Left ventricle myocardium inferior (tissue), 1 donor: Measurements from ENCODE around the gene APOL3. TPM values are rescaled to one million over a fixed set of nuclear protein-coding genes. Genes with fewer than 3 reads are reported as not detected.
A peak's percentile ranks its signal among the peaks of the same experiment; 100 is the strongest.
"Not testable (repeated sequence)": the region's sequence is repeated elsewhere in the genome, so short reads cannot be mapped to it uniquely, and the experiment has no call there.

Source experiments
- DNase-seq: peaks from one replicate; pipeline ENCODE4 v3.0.0-alpha.2; 2020
- H3K27ac ChIP-seq: fragments of 200-600 bp; replicated peaks from 2 replicates; pipeline ENCODE4 v1.8.0; 2021
- H3K27me3 ChIP-seq: fragments of 200-600 bp; 2 replicates; pipeline ENCODE4 v1.8.0; 2021; ENCODE audit warnings: low read depth
- H3K36me3 ChIP-seq: fragments of 200-600 bp; 2 replicates; pipeline ENCODE4 v1.8.0; 2021
- H3K4me1 ChIP-seq: fragments of 200-600 bp; 2 replicates; pipeline ENCODE4 v1.8.0; 2021
- H3K4me3 ChIP-seq: fragments of 200-600 bp; 2 replicates; pipeline ENCODE4 v1.8.0; 2021; ENCODE audit warnings: mild to moderate bottlenecking, moderate library complexity
- H3K9me3 ChIP-seq: fragments of 200-600 bp; replicated peaks from 2 replicates; pipeline ENCODE4 v1.8.0; 2021
- CTCF ChIP-seq: fragments of 200-600 bp; IDR thresholded peaks from 2 replicates; pipeline ENCODE4 v1.8.0; 2021; ENCODE audit warnings: antibody characterized with exemption, mild to moderate bottlenecking, borderline replicate concordance
- intact Hi-C: fragments of 100-400 bp; cut with micrococcal nuclease; formaldehyde crosslinking; loops from one replicate; pipeline ENCODE4 v1.11.0; 2022
- total RNA-seq: library from RNA; stranded (reverse); fragmentation: NEBNext Ultra II Directional; extraction: Animal tissue kit (Norgen Biotek cat#: 25700); gene quantifications from one replicate; pipeline ENCODE4 v1.2.1, GENCODE V29; 2021
- donor health status: DM: no; HTN: yes; CAD: no; lungs with severe emphysema.

The APOL3 gene
- total RNA-seq, 1 donor from 2014 or later, result 21.3 TPM

GRCh38 chr22:36143956-36144355 is 16.6 kb downstream of the APOL3 start:
- Histone ChIP-seq H3K4me3 (no peak overlapping the region), H3K9me3 (no peaks in the 10 kb centered on the region), H3K27me3 (no peaks in the 10 kb centered on the region), H3K4me1 (peaks cover 36% of the 10 kb centered on the region), H3K27ac (no peak overlapping the region), H3K36me3 (peaks cover 58% of the 10 kb centered on the region)
- no peak for TF ChIP-seq CTCF
- no peak for DNase-seq
- intact Hi-C loops, result no loop called here

DNA sequence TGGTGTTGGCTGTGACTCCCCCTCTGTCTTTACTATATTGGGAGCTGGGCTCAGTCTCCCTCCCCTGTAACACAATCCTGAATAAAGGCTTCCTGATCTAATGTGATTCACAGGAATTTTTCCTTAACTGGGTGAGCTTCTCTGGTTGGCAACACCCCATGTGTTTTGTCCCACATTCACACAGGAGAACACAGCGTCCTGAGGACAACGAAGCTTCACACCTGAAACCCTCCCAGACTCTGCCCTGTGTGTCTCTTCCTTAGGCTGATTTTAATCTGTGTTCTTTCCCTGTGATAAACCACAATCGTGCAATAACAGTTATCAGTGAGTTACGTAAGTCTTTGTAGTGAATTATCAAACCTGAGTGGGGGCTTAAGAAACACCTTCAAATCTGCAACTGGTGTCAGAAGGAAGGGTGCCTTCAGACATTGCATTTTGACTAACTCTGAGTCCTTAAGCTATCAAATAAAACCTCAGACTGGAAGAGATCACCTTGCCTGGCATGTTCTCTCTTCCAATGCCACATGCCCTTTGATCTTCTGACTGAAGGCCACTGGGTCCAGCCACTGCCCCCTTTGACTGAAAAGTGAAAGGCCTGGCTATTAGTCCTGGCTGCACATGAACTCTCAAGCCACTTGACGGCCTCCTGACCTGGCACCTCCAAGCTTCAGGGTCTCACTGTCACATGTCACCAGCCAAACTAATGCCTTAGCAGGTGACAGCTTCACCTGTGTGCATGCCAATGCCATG is 17.3 kb downstream of the APOL3 start:
- DNase-seq, result no peak
- no peaks in the 10 kb centered on the region for H3K9me3 ChIP-seq
- TF ChIP-seq CTCF, result no peak
- no peaks in the 10 kb centered on the region for H3K27me3 ChIP-seq
- no peak overlapping the region for H3K27ac ChIP-seq
- peaks cover 51% of the 10 kb centered on the region for H3K36me3 ChIP-seq
- intact Hi-C loops, result no loop called here
- H3K4me3 ChIP-seq, result no peak overlapping the region
- peaks cover 29% of the 10 kb centered on the region for H3K4me1 ChIP-seq

DNA sequence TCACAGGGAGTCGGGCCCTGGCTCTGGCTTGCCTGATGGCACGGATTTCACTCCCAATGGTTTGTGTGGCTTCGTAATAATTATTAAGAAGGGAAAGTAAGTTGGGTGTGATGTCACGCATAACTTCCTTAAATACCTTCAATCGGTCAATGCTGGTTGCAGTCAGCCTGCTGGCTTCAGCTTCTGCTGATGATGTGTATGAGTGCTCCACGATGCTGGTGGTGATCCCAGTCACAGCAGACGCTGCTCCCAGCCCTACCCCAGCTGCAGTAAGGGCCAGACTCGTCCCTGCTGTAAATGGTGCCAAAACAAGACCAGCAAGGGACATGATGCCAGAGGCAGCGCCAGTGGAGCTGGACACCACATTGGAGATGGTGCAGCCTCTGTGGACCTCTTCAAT is 19.1 kb downstream of the APOL3 start:
- no peak overlapping the region for H3K4me3 ChIP-seq
- TF ChIP-seq CTCF, result no peak
- intact Hi-C loops, result no loop called here
- no peak overlapping the region for H3K27ac ChIP-seq
- H3K36me3 ChIP-seq, result peaks cover 46% of the 10 kb centered on the region
- no peak for DNase-seq
- H3K9me3 ChIP-seq, result no peaks in the 10 kb centered on the region
- H3K27me3 ChIP-seq, result no peaks in the 10 kb centered on the region
- peaks cover 11% of the 10 kb centered on the region for H3K4me1 ChIP-seq

DNA sequence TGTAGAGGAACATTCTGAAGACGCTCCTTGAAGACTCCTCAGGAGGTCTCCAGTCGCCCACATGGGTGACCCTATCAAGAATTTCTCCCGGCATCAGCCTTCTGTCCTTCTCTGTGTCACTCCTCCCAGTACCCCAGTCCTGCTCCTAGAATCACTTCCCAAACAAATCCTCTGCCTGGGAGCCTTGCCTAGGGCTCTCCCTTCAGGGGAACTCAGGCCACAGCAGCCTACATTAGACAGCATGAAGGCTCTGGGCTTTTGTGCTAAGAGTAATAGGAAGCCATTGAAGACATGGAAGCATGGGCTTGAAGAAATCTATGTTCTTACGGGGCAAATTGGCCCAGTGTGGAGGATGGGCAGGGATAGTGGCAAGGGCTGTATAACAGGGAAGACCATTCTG is 21.8 kb downstream of the APOL3 start:
- H3K27ac ChIP-seq, H3K4me3 ChIP-seq, H3K9me3 ChIP-seq, intact Hi-C loops, DNase-seq, H3K4me1 ChIP-seq, H3K27me3 ChIP-seq: not testable (repeated sequence)
- H3K36me3 ChIP-seq, result peaks cover 37% of the 10 kb centered on the region

DNA sequence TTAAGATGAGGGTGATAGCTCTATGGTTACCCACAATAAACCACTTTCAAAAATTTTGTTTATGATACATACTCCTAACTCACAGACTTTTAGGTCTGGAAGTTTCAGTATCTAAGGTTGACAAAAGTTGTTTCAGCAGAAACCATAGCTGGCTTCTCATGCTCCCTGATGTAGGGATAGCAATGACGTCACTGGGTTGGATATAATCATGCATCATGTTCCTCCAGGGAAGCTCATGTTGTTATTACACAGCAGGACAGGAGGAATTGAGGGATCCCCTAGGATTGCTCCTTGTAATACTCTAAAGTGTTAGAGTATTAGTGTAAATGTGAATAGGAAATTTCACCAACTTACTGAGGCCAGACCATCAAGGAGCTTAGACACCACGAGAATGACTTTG is 23.6 kb downstream of the APOL3 start:
- no peak for DNase-seq
- no peak for TF ChIP-seq CTCF
- peak overlapping the region; percentile 18 for H3K27ac ChIP-seq
- H3K4me3 ChIP-seq, result no peak overlapping the region
- no peaks in the 10 kb centered on the region for H3K27me3 ChIP-seq
- no peaks in the 10 kb centered on the region for H3K9me3 ChIP-seq
- peaks cover 21% of the 10 kb centered on the region for H3K36me3 ChIP-seq
- H3K4me1 ChIP-seq, result no peaks in the 10 kb centered on the region
- intact Hi-C loops, result no loop called here

- no peaks in the 10 kb centered on the region for H3K27me3 ChIP-seq
- H3K4me3 ChIP-seq, result no peak overlapping the region
- no peak for TF ChIP-seq CTCF
- no peaks in the 10 kb centered on the region for H3K9me3 ChIP-seq
- H3K36me3 ChIP-seq, result peaks cover 16% of the 10 kb centered on the region
- no peaks in the 10 kb centered on the region for H3K4me1 ChIP-seq
- intact Hi-C loops, result no loop called here
- DNase-seq, result no peak
- H3K27ac ChIP-seq, result peak overlapping the region; percentile 18
These were observed 24.1 kb downstream of the APOL3 start for GRCh38 chr22:36136475-36136874.
